Cardiac septum (tissue), 1 donor: ENCODE data around the gene PCDHGB2. TPM values are rescaled to one million over a fixed set of nuclear protein-coding genes. Genes with fewer than 3 reads are reported as not detected.
"Not testable (repeated sequence)": the region's sequence is repeated elsewhere in the genome, so short reads cannot be mapped to it uniquely, and the experiment has no call there.

Source experiments
- DNase-seq: peaks from one replicate; pipeline ENCODE4 v3.0.0-alpha.2; 2020; ENCODE audit warnings: low spot score
- intact Hi-C: fragments of 100-400 bp; cut with DNase I; formaldehyde crosslinking; loops from one replicate; pipeline ENCODE4 v1.14.0; 2022
- total RNA-seq: library from RNA; stranded (reverse); fragmentation: NEBNext Ultra II Directional; extraction: Animal tissue kit (Norgen Biotek cat#: 25700); gene quantifications from one replicate; pipeline ENCODE4 v1.2.1, GENCODE V29; 2021
- donor health status: DM: no; HTN: no; CAD: no.

Gene PCDHGB2
- total RNA-seq, 1 donor from 2014 or later = 16.2 TPM

DNA sequence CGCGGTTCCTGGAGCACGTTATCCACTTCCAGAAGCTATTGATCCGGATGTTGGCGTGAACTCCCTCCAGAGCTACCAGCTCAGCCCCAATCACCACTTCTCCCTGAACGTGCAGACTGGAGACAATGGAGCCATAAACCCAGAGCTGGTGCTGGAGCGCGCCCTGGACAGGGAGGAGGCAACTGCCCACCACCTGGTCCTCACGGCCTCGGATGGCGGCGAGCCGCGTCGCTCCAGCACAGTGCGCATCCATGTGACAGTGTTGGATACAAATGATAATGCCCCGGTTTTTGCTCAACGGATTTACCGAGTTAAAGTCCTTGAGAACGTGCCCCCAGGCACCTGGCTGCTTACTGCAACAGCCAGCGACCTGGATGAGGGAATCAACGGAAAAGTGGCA lies 43.6 kb downstream of the PCDHGB2 start:
- DNase-seq = no peak
- intact Hi-C loops = loop anchor here (5.0 kb wide), 1 partner anchor 46 kb away; the partner anchor contains the start of genes PCDHGA4 and PCDHGB2

DNA sequence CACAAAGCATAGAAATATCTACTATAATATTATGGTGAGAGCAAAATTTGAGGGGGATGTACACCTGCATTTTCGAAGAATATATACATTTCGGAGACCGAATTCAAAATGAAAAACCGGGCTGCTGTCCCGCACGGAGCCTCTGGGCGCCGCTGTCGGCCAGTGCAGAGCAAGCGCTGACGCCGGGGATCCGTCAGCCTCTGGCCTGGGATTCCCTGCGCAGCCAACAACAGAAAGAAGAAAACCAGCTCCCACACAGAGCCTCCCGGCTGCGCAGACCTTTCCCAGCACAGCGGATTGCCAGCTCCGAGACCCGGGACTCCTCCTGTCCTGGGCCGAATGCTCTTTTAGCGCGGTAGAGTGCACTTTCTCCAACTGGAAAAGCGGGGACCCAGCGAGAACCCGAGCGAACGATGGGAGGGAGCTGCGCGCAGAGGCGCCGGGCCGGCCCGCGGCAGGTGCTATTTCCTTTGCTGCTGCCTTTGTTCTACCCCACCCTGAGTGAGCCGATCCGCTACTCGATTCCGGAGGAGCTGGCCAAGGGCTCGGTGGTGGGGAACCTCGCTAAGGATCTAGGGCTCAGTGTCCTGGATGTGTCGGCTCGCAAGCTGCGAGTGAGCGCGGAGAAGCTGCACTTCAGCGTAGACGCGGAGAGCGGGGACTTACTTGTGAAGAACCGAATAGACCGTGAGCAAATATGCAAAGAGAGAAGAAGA lies 48.2 kb downstream of the PCDHGB2 start, which contains the start of gene PCDHGB6:
Gene PCDHGB6, plus strand, starts transcription at position 232 of the 716 bp plus-strand sequence. Its CDS starts 182 bp downstream, at position 414.
- intact Hi-C loops = not testable (repeated sequence)

DNA sequence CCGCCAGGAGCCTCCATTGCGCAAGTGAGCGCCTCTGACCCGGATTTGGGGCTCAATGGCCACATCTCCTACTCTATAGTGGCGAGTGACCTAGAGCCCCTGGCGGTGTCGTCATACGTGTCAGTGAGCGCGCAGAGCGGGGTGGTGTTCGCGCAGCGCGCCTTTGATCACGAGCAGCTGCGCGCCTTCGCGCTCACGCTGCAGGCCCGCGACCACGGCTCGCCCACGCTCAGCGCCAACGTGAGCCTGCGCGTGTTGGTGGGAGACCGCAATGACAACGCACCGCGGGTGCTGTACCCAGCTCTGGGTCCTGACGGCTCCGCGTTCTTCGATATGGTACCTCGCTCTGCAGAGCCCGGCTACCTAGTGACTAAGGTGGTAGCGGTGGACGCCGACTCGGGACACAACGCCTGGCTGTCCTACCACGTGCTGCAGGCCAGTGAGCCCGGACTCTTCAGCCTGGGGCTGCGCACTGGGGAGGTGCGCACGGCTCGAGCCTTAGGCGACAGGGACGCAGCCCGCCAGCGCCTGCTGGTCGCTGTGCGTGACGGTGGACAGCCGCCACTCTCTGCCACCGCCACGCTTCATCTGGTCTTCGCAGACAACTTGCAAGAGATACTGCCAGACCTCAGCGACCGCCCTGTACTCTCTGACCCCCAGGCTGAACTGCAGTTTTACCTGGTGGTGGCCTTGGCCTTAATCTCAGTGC lies 50.0 kb downstream of the PCDHGB2 start:
- DNase-seq = no peak
- intact Hi-C loops = no loop called here

More for the DNA sequence above, 48.2 kb downstream of the PCDHGB2 start, which contains the start of gene PCDHGB6:
- peak; percentile 71 for DNase-seq

DNA sequence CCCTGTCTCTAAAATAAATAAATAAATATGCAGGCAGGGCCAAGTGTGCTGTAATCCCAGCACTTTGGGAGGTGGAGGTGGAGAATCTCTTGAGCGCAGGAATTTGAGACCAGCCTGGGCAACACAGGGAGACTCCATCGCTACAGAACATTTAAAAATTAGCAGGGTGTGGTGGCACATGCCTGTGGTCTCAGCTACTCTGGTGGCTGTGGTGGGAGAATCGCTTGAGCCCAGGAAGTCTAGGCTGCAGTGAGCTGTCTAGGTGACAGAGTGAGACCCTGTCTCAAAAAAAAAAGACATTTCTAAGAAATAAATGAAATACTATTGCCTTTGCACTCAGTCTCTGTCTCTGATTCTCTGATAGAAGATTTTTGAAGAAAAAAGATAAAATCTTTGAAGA lies 51.8 kb downstream of the PCDHGB2 start:
- DNase-seq = no peak
- intact Hi-C loops = no loop called here

Other genes with a start within 250 kb of the PCDHGB2 start
- gene PCDHB4, start 238.2 kb upstream of the PCDHGB2 start, total RNA-seq = 1.3 TPM
- gene PCDHB5, start 224.8 kb upstream of the PCDHGB2 start, total RNA-seq = 3.2 TPM
- gene PCDHB6, start 209.9 kb upstream of the PCDHGB2 start, total RNA-seq = 0.57 TPM
- 0.67 TPM for gene PCDHB7, start 187.3 kb upstream of the PCDHGB2 start, total RNA-seq
- 2.3 TPM for gene PCDHB8, start 182.2 kb upstream of the PCDHGB2 start, total RNA-seq
- 2.2 TPM for gene PCDHB16, start 177.6 kb upstream of the PCDHGB2 start, total RNA-seq
- 1.3 TPM for gene PCDHB9, start 172.8 kb upstream of the PCDHGB2 start, total RNA-seq
- gene PCDHB10, start 167.6 kb upstream of the PCDHGB2 start, total RNA-seq = 0.94 TPM
- 1.9 TPM for gene PCDHB11, start 160.4 kb upstream of the PCDHGB2 start, total RNA-seq
- 1.1 TPM for gene PCDHB12, start 151.3 kb upstream of the PCDHGB2 start, total RNA-seq
- gene PCDHB13, start 146.1 kb upstream of the PCDHGB2 start, total RNA-seq = 4.8 TPM
- 4.4 TPM for gene PCDHB14, start 136.7 kb upstream of the PCDHGB2 start, total RNA-seq
- gene PCDHB15, start 114.6 kb upstream of the PCDHGB2 start, total RNA-seq = 9.9 TPM
- gene SLC25A2, start 55.9 kb upstream of the PCDHGB2 start, total RNA-seq = not detected
- 116 TPM for gene TAF7, start 39.2 kb upstream of the PCDHGB2 start, total RNA-seq
- 4.6 TPM for gene PCDHGA1, start 29.5 kb upstream of the PCDHGB2 start, total RNA-seq
- gene PCDHGA2, start 21.2 kb upstream of the PCDHGB2 start, total RNA-seq = 17.3 TPM
- gene PCDHGA3, start 16.2 kb upstream of the PCDHGB2 start, total RNA-seq = 22.9 TPM
- gene PCDHGB1, start 9.9 kb upstream of the PCDHGB2 start, total RNA-seq = 12.6 TPM
- gene PCDHGA4, start 5.0 kb upstream of the PCDHGB2 start, total RNA-seq = 15.6 TPM
- gene PCDHGA5, start 4.2 kb downstream of the PCDHGB2 start, total RNA-seq = 9.7 TPM
- gene PCDHGB3, start 10.2 kb downstream of the PCDHGB2 start, total RNA-seq = 14.2 TPM
- gene PCDHGA6, start 13.9 kb downstream of the PCDHGB2 start, total RNA-seq = 11.5 TPM
- 11.8 TPM for gene PCDHGA7, start 22.7 kb downstream of the PCDHGB2 start, total RNA-seq
- gene PCDHGB4, start 27.7 kb downstream of the PCDHGB2 start, total RNA-seq = 12.5 TPM
- gene PCDHGA8, start 32.6 kb downstream of the PCDHGB2 start, total RNA-seq = 14.0 TPM
- 13.9 TPM for gene PCDHGB5, start 38.0 kb downstream of the PCDHGB2 start, total RNA-seq
- 9.6 TPM for gene PCDHGA9, start 42.8 kb downstream of the PCDHGB2 start, total RNA-seq
- 11.9 TPM for gene PCDHGB6, start 48.0 kb downstream of the PCDHGB2 start, total RNA-seq
- 11.0 TPM for gene PCDHGA10, start 53.0 kb downstream of the PCDHGB2 start, total RNA-seq
- gene PCDHGB7, start 57.7 kb downstream of the PCDHGB2 start, total RNA-seq = 16.4 TPM
- 9.6 TPM for gene PCDHGA11, start 61.1 kb downstream of the PCDHGB2 start, total RNA-seq
- gene PCDHGA12, start 70.5 kb downstream of the PCDHGB2 start, total RNA-seq = 10.3 TPM
- 16.9 TPM for gene PCDHGC3, start 116.0 kb downstream of the PCDHGB2 start, total RNA-seq
- 5.8 TPM for gene PCDHGC4, start 125.0 kb downstream of the PCDHGB2 start, total RNA-seq
- gene PCDHGC5, start 129.1 kb downstream of the PCDHGB2 start, total RNA-seq = 6.1 TPM